ENCODE data around the gene FHIP1A.
"Not testable (repeated sequence)": the region's sequence is repeated elsewhere in the genome, so short reads cannot be mapped to it uniquely, and the experiment has no call there.

The FHIP1A gene

DNA sequence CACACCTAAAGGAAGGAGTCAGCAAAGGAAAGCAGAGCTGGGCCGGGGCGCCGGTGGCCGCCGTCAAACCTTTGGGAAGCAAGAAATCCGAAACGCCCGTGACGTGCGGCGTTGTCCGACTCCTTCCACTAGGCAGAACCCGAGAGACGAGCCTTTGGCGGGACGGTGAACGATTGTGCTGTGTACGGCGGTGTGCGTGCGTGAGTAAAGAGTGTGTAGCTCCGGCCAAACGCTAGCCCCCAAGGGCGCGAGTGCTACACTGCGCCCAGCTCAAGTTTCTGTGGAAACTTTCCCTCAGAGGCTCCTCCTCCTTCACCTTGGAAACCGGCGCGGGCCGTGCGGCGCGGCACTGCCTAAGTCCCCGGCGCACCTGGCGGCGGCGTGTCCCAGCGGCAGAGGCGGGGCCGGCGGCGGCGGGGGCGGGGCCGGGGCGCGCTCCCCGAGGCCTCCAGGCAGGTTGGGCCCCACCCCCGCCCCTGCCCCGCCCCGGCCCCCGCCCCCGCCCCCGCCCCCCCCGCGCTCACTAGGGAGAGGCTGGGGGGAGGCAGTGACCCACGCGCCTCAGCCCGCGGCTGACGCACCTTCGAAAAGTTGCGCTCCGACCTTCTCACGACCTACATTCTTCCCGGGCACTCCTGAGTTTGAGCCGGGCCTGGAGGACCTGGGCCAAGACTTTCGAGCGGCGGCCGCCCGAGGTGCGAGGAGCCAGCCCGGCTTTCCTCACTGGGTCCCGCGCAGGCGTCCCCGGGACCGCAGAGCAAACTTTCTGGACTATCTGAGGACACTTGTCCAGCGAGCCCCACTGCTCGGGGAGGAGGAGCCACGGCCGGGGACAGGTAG is at the start of gene FHIP1A:
FHIP1A (plus strand) TSS at position 547 of the 840 bp plus-strand sequence. CDS start 157,084 bp downstream, outside the sequence.
- peak; percentile 89 for ATAC-seq

DNA sequence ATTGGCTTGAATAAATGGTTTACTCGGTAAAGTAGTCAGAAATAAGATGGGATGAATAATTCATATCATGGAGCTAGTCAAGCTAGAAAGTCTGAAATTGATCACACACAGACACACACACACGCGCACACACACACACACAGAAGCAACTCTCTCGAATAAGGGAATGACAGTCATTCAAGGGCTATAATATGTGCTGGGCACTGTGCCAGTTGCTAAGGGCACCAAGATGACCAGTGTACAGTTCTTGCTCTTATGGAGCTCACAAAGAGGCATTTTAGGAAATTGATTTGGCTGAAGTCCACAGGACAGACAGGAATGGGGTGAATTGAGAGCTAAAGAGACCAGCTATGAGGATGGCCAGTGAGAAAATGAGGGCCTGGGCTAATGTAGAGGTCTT is 49.4 kb upstream of the FHIP1A start:
- no peak for ATAC-seq

DNA sequence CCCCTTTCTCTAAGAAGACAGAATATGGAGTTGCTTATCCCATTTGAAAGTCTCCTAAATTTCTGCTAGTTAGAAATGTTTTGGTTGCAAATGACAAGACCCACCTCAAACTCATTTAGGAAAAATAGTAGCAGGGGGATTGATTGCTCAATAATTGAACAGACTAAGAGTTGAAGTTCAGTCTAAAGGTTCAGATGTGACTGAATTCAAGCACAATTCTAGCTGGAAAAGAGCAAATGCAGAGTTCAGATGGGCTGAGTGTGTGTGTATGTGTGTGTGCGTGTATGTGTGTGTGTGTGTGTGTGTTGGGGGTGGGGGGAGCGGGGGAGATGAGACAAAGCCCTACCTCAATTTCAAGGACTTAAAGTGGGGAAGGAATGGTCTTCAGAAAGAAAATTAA is 47.9 kb upstream of the FHIP1A start:
- no peak for ATAC-seq

DNA sequence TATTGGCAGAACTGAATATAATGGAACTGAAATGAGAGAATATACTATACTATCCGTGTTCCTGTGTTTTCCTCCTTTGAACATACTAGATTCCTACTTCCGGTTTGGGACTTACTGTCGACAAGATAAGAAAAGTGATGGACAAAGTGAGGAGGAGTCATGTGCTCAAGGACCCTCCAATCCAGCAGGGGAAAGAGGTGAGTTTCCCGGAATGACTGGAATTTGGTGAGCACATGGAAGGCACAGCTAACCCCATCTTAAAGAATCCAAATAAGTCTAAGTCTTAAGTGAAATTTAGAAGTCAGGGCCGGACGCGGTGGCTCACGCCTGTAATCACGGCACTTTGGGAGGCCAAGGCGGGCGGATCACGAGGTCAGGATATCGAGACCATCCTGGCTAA is 47.0 kb upstream of the FHIP1A start:
- ATAC-seq: no peak

DNA sequence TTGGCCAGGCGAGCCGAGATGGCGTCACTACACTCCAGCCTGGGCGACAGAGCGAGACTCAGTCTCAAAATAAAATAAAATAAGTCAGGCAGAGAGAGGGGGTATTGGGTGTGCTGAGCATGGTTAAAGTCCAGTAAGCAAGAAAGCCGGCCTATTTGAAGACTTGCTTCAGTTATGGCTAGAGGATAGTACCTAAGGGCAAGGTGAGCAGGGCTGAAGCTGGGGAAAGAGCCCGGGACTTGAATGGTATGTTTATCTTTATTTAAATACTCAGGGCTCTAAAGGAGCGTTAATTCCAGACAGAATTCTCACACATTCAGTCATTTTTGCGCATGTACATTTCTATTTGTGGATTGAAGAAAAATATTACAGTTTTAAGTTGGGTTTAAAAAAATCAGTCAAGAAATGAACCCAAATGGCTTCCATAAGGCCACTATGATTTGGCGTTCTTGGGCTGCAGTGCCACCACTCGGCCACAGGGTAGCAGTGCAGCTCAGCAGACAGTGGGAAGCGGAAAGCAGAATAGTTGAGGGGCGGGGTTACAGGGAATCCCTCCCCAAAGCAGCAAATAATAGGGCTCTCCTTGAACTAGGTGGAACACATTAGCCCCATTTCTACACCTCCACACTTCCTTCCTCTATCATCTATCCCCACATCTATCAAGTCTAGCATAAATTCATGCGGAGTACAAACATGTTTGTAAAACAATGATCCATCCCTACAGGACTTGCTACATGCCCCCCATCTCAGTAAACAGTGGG is 46.4 kb upstream of the FHIP1A start:
- peak; percentile 91 to 94 for ATAC-seq

DNA sequence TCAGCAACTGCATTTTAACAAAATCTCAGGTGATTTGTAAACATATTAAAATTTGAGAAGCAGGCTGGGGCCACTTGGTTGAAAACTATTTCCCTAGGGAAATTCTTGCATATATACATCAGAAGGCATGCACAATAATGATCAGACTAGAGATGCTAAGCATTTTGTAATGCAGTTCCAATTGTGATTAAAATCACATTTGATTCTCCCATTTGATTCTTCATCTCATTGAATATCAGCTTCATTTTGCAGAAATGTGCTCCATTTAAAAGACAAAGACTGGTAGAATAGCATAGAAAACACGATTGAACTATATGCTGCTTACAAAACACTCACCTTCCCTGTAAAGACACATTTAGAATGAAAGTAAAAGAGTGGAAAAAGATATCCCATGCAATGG is 32.4 kb upstream of the FHIP1A start:
- no peak for ATAC-seq

DNA sequence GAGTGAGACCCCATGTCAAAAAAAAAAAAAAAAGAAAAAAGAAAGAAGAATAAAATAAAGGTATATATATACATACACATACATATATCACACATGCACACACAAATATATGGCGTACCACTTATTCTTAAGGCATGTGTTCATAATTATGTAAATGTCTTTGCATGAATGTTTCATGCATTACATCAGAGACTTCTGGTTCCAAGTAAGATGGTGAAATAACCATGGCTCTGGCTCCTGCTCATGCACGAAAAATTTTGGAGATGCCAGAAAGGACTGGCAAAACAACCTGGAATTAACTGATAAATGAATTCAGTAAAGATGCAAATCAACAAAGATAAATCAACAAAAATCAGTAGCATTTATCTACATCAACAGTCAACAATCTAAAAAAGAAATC is 19.7 kb upstream of the FHIP1A start:
- no peak for ATAC-seq

DNA sequence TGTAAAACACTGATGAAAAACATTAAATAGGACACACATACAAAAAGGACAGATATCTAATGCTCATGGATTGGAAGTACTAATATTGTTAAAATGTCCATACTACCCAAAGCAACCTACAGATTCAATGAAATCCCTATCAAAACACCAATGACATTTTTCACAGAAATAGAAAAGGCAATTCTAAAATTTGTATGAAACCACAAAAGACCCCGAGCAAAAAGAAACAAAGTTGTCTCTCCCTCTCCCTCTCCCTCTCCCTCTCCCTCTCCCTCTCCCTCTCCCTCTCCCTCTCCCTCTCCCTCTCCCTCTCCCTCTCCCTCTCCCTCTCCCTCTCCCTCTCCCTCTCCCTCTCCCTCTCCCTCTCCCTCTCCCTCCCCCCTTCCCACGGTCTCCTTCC is 19.2 kb upstream of the FHIP1A start:
- ATAC-seq: not testable (repeated sequence)

DNA sequence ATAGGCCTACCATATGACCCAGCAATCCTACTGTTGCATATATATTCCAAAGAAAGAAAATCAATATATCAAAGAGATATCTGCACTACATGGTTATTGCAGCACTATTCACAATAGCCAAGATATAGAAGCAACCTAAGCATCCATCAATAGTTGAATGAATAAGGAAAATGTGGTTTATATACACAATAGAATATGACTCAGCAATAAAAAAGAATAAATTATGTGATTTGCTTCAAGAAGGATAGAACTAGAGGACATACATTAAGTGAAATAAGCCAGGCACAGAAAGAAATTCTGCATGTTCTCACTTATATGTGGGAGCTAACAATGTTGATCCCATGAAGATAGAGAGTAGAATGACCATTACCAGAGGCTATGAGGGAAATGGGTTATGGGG is 13.1 kb upstream of the FHIP1A start:
- no peak for ATAC-seq

DNA sequence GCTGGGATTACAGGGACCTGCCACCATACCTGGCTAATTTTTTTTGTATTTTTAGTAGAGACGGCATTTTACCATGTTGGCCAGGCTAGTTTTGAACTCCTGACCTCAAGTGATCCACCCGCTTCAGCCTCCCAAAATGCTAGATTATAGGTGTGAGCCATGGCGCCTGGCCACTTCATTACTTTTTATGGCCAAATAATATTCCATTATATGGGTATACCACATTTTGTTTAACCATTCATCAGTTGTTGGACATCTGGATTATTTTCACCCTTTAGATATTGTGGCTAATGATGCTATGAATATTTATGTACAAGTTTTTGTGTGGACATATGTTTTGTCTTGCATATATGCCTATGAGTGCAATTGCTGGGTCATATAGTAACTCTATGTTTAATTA is 8.6 kb upstream of the FHIP1A start:
- no peak for ATAC-seq

DNA sequence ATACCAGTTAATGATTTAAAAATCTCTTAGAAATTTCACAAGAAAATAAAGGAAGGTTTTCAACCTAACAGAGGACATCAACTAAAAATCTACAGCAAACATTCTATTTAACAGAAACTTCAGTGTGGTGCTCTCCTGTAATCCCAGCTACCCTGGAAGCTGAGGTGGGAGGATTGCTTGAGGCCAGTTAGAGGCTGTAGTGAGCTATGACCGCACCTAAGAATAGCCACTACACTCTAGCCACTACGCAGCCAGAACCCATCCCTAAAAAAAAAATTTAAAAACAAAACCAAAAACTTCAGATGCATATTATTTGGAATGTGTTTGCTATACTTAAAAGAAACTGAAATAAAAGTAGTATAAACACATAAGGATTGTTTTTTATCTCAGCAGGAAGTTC is 7.2 kb upstream of the FHIP1A start:
- no peak for ATAC-seq

DNA sequence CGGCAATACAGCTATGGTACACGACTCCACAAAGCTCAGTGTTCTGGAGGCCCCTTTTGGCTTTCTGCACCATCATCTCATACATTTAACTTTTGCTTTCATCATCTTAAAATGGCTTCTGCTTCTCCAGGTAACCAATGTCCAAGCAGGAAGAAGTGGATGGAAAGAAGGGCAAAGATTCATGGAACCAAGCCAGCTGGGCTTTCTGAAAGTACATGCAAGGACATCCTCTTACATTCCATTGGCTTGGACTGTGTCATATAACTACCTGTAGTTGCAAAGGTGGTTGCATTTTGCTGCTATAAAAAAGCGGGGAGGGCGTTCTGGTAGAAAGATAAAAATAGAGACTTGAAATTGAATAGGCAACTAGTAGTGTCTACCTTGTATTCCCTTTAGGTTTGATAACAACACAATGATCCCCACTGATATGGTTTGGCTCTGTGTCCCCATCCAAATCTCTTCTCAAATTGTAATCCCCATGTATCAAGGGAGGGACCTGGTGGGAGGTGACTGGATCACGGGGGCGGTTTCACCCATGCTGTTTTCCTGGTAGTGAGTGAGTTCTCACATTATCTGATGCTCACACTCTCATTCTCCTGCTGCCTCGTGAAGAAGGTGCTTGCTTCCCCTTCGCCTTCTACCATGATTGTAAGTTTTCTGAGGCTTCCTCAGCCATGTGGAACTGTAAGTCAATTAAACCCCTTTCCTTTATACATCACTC is 6.7 kb upstream of the FHIP1A start:
- ATAC-seq: no peak

DNA sequence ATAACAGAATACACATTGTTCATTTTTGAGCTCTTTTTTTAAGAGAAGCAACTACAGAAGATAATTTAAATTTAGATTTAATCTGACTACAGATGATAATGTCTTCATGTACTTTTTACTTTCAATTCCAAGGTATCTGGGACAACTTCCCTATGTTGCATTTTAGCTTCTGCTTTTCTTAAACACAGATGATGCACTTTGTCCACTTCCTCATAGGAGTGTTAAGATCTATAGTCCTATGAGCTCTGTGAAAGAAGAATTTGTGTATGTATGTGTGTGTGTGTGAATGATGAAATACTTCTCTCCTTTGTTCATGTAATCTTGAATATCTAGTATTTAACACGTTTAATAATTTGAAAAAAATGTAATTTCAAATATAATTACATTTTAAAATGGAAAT is 5.3 kb upstream of the FHIP1A start:
- no peak for ATAC-seq

DNA sequence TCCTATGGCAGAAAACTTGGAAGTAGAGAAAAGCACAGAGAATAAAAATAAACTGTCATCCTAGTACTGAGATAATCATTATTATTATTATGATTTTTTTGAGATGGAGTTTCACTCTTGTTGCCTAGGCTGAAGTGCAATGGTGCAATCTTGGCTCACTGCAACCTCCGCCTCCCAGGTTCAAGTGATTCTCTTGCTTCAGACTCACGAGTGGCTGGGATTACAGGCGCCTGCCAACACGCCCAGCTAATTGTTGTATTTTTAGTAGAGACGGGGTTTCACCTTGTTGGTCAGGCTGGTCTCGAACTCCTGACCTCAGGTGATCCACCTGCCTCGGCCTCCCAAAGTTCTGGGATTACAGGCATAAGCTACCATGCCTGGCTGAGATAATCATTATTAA is 4.2 kb upstream of the FHIP1A start:
- not testable (repeated sequence) for ATAC-seq

DNA sequence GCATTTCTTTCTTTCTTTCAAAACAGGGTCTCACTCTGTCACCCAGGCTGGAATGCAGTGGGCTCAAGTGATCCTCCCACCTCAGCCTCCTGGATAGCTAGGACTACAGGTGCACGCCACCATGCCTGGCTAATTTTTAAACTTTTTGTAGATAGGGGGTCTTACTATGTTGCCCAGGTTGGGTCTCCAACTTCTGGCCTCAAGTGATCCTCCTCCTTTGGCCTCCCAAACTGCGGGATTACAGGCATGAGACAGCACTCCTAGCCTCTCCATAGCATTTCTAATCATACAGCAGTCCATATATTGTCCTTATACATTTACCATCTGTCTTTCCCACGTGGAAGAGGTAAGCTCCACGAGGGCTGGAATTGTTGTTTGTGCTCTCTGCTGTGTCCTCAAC is 2.0 kb upstream of the FHIP1A start:
- no peak for ATAC-seq

DNA sequence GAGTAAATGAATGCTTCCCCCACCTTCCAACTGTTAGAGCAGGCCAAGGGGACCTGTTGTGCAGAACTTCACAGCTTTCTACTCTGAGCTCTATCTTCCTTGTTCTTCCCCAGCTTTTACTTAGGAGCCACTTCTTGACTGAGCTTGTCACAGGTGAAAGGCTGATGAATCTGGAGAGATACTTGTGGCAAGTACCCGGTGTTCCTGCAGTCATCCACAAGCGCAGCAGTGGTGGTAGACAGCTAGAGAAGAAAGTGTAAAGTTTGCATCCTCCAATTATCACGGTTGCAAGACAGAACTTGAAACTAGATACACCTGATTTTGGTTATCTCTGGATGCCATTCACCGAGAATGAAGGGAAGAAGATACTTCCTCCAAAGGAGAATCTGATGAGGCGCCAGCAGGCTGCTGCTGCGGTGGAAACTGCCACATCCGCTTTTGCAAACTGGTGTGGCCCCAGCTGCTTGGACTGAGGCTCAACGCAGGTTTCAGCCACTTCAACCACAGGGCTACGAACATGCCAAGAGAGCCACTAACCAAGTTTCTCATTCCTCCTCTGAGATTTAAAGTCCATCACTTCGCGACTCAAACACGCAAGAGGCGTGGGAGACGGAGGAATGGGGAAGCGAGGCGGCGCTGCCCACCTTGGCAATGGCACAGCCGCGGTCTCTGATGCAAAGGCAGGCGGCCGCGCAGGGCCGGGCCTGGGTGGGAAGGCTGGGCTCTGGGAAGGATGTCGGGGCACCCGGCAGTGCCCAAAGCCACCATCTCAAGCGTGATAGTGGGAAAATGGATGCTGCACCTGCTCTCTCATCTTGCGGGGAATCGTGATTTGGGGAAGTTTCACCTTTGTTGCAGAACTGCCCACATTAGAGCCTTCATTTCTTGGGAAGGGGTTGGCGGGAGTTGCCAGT is 1.3 kb upstream of the FHIP1A start:
- no peak for ATAC-seq

DNA sequence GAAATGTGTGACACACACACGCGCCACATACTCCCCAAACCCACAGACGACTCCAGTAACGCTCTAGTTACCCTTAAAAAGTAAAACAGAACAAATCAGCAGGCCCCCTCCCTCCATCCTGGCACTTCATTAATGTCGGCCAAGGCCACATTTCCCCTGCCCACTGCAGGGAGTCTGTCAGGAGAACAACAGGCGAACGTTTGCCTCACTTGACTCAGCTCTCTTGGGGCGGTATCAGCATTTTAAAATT is 671 bp upstream of the FHIP1A start:
- no peak for ATAC-seq

DNA sequence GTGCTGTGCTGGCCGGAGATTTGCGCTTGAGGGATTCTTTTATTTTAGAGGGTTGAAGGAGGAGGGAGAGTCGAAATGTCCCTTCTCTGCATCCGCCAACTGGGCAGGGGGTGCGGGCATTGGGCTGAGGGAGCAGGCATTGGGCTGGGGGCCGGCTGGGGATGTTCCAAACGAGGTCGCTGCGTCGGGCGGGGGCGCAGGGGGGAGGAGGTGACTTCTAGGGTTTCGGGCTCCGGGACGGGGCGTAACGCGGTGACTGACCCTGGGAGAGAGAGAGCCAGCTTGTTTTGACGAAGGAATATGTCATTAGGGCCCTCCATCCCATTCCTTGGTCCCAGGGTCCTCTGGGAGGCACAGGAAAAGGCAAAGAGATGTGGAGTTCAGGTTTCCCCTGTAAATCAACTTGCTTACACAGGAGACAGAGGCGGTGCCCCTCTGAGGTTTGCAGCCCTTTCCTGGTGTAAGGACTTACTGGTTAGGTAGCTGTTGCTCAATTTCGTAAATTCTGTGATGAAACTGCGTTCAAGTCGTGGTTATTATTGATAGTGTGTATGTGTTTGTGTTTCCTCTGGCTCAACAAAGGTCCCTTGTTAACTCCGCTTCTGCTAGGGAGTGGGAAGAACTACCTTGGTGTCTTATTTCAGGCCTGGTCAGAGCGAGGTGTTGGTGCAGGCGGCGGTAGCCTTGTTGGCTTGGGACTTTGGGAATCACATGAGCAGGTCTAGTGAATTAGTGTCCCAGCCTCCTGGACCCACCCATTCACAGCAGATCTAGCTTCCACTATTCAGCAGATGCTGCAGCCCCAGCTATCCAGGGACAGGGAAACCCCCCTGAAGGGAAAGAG is 716 bp downstream of the FHIP1A start:
- no peak for ATAC-seq

DNA sequence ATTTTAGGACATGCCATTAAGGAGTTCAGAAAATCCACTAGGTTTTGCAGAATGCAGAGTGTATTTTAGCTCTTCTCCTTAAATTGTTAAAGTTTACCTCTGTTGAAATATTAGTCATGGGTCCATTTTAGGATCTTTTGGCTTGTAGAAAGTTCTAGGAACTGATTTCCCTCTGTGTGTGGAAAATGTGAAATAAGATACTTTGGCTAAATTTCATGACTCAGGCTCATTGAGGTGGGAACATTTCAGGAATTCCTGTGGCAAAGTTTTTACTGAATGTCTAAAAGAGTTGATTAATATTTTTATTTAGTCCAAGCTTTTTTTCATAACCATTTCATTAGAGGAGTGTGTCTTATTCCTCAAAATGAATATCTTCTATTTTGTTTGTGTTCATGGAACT is 7.0 kb downstream of the FHIP1A start:
- ATAC-seq: no peak

DNA sequence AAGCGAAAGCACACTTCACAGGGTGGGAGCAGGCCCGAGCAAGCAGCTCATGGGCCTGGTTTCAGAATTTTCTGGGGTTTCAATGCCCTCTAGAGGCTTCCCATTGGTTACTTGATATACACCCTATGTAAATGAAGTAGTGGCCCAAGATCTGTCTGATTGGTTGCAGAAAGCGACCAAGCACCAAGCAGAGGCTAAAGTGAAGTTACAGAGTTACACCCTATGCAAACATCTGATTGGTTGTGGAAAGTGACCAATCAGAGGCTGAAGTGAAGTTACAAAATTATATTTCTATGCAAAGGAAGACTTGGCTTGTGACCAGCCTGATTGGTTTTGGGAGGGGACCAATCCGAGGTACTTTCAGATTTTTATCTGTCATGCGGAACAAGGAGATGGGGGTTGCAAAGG is 8.2 kb downstream of the FHIP1A start:
- no peak for ATAC-seq

DNA sequence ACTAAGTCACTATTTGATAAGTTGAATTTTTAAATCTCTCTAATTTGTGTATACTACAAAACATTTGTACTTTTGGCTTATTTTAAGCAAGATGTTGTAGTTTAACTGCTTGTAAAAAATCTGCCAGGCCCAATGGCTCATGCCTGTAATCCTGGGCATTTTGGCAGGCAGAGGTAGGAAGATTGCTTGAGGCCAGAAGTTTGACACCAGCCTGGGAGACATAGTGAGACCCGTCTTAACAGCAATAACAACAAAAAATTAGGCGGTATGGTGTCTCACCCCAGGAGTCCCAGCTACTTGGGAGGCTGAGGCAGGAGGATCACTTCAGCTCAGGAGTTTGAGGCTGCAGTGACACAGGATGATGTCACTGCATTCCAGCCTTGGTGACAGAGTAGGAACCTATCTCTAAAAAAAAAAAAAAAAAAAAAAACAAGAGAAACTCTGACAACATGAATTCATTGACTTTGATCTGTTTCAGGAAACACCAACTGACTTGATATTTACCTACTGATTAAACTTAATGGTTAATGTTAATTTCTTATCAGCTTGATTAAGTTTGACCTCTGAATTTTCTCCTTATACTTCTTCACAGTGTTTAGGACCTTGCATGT is 8.9 kb downstream of the FHIP1A start:
- ATAC-seq: no peak

Measured in activated CD4-positive, CD25-positive, alpha-beta regulatory T cell treated with anti-CD3 and anti-CD28 coated beads, Interleukin-2, amount 50 U/mL, for 24 hours (primary cell).